GM19467 (cell line): Measurements from ENCODE around the gene KLHL11.
"Not testable (repeated sequence)": the region's sequence is repeated elsewhere in the genome, so short reads cannot be mapped to it uniquely, and the experiment has no call there.

Experiments
- ATAC-seq: cut with Tn5 transposase; IDR thresholded peaks from one replicate; pipeline ENCODE4 v1.9.1; 2021; ENCODE audit warnings: mild to moderate bottlenecking, moderate library complexity; ENCODE audit not compliant: unreplicated experiment

The KLHL11 gene

DNA sequence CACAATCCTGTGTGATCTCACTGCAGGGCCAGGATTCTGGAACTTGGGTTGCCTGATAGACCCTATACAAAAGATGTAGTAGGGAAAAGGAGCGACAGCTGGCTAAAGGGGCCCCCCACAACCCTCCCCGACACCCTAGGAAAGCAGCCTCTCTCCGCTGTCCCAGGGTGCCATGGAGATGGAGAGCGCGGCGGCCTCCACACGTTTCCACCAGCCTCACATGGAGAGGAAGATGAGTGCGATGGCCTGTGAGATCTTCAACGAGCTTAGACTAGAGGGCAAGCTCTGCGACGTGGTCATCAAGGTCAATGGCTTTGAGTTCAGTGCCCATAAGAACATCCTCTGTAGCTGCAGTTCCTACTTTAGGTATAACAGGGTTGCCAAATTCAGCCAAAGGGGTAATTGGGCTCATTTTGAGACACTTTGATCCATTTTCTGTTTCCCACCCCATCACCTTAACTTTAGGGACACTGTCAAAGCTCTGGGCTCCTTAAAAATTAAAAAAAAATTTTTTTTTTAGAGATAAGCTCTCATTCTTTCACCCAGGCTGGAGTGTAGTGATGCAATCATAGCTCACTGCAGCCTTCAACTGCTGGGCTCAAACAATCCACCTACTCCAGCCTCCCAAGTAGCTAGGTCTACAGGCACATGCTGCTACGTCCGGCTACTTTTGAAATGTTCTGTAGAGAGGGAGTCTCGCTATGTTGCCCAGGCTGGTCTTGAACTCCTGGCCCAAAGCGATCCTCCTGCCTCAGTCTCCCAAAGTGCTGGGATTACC lies 27.3 kb downstream of the KLHL11 start, which contains the start of gene KLHL10:
KLHL10 (plus strand) TSS at position 65 of the 778 bp plus-strand sequence; CDS start at position 173, 108 bp downstream.
- no peak for ATAC-seq

DNA sequence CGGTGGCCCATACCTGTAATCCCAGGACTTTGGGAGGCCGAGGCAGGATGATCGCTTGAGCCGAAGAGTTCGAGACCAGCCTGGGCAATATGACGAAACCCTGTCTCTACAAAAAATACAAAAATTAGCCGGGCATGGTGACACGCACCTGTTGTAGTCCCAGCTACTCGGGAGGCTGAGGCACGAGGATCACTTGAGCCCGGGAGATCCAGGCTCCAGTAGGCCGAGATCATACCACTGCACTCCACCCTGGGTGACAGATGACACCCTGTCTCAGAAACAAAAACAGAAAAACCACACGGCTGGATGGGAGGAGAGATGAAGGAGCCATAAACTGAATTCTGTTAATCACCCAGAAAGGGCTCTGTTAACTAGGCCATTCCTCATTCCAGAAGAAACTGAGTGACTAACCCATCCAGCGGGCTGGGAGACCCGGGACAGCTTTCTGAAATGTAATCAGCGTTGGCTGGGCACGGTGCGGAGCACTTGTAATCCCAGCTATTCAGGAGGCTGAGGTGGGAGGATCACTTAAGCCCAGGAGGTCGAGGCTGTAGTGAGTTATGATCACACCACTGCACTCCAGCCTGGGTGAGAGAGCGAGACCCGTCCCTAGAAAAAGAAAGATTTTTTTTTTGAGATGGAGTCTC lies 28.6 kb downstream of the KLHL11 start:
- ATAC-seq: no peak

DNA sequence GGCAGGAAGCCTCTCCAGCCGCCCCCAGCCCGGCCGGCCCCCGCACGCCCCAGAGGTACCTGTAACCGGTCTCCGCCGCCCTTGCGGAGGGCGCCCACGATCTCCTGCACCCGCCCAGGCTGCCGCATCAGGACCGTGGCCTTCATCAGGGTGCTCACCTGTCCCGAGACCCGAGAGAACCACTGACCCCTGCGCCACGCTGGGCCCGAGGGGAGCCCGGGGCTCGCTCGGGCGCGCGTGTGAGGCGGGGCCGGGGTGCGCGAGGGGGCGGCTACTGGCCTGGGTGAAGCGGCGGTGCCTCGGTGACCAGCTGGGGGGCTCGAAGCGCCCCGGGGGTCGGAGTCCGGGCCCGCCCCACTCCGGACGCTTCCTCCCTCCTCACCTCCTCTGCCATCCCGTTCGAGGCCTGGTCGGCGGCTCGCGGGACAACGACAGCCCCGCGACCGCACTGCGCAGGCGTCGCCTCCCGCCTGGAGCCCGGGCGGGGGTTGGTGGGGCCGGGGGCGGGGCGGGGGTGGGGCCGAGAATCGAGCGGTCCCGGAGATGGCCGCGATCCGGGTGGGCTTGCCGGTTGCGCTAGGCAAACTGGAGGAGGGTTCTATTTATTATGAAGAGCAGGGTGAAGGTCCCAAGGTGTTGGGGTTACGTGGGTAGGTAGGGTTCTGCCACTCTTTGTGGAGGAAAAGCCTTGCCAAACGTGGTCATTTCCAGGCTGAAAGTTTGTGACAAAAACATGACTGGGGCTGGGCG lies 29.2 kb downstream of the KLHL11 start, which contains the start of gene NT5C3B:
NT5C3B (minus strand) TSS at position 433 of the 750 bp plus-strand sequence; CDS start at position 394, 39 bp downstream.
- ATAC-seq: peak; percentile 58

DNA sequence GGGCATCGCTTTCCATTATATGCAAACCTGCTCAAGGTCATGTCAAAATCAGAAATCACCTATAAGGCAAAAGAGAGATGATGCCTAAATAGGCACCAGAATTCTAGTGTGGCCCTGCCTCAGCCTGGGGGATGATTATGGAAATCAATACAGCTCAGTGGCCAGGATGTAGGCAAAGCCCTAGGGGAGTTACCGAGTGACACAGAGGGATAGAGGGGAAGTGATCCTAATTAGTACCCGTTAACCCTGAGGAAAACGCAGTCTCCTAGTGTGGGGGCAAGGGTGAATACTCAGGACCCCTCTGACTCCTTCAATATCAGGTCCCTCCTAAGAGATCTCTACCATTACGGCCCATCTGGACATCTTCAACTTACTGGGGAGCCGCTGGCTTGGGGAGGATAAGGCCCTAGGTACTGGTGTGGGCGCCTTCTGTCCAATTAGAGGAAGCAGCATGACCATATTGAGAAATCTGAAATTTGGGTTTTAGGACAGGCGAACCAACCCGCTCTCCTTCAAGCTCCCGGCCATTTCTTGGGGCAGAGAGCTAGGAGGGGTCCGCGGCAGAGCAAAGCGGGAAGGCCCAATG lies 29.9 kb downstream of the KLHL11 start:
- ATAC-seq: peak; percentile 15

DNA sequence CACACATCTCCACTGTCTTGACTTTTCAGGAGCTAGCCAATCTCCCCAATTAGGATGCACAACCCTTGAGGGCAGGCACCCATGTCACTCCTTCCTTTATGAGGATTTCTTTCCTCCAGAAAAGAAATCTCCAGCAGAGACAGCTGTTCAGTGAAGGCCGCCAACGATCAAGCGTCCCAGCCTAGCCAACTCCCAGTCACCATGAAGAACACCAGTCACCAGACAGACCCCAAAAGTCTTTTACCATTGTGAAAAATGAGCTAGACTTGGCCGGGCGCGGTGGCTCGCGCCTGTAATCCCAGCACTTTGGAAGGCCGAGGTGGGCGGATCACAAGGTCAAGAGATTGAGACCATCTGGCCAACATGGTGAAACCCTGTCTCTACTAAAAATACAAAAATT lies 35.3 kb downstream of the KLHL11 start:
- ATAC-seq: not testable (repeated sequence)

DNA sequence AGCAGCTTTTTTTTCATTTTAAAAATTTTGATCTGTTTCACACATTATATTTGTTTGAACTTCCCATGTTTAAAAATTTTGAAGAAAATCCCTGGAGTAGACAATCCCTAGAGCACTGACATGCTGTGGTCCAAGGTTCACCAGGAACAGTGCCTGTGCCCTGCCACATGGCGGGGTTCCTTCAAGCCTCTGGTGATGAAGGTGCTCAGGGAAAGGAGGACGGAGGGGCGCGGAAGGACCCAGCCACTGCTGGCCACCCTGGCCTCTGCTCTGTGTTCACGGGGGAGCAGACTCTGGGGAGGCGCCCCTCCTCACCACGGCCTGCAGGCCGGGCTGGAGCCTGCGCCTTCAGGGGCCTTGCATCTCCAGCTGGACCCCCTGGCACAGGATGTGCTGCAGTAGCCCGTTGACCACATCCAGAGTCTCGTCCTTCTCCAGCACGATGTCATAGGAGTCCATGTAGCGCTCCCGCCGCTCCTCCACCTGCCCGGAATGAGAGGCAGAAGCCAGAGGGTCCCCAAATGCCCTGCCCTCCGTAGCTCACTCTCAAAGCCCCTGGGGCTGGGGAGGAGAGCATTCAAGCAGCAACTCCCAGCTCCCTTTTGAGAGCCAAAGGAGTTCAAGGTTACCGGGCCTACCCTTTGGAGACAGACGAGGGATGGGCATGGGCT lies 39.9 kb downstream of the KLHL11 start:
- no peak for ATAC-seq

DNA sequence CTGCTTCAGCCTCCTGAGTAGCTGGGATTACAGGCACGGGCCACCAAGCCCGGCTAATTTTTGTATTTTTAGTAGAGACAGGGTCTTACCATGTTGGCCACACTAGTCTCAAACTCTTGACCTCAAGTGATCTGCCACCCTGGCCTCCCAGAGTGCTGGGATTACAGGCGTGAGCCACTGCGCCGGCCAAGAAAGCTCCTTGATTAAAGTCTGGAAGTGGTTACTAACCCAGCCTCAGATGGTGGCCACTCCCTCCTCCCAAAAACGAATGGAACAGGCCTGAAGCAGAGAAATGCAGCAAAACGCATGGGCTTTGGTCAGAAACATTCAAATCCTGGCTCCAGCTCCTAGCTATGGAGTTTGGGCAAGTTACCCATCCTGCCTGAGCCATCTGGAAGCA lies 41.1 kb downstream of the KLHL11 start:
- no peak for ATAC-seq

DNA sequence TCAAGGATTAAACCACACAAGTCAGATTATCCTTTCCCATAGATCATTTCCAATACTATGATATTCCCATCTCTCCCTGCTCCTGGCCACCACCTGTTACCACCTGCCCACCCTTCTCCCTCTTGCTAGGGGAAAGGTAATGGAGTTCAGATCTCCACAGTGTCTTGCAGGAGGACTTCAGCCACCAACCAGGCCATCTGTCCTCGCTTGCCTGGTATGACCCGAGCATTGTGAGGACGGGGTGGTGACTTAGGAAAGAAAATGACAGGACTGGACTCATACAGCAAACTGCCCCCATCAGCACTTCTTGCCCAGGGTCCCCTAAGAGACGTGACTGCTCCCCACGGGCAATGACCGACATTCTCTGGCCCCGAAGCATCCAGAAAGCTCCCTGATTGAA lies 41.6 kb downstream of the KLHL11 start:
- no peak for ATAC-seq

DNA sequence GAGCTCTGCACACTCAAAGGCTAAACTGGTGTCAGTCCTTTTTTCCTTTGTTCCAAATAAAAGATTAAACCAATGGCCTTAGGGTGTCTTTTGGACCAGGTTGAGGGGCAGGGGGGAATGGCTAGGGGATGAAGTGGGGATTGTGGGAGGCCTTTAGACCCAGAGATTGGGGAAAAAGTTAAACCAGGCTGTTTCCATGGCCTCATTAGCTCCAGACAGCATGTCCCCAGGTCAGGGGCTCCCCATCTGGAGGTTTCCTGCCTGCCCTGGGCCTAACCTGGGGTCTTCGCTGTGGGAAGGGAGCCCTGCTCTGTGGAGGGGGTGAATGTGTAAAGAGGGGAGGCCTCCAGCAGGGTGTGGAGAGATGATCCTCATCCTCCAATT lies 42.1 kb downstream of the KLHL11 start:
- no peak for ATAC-seq

DNA sequence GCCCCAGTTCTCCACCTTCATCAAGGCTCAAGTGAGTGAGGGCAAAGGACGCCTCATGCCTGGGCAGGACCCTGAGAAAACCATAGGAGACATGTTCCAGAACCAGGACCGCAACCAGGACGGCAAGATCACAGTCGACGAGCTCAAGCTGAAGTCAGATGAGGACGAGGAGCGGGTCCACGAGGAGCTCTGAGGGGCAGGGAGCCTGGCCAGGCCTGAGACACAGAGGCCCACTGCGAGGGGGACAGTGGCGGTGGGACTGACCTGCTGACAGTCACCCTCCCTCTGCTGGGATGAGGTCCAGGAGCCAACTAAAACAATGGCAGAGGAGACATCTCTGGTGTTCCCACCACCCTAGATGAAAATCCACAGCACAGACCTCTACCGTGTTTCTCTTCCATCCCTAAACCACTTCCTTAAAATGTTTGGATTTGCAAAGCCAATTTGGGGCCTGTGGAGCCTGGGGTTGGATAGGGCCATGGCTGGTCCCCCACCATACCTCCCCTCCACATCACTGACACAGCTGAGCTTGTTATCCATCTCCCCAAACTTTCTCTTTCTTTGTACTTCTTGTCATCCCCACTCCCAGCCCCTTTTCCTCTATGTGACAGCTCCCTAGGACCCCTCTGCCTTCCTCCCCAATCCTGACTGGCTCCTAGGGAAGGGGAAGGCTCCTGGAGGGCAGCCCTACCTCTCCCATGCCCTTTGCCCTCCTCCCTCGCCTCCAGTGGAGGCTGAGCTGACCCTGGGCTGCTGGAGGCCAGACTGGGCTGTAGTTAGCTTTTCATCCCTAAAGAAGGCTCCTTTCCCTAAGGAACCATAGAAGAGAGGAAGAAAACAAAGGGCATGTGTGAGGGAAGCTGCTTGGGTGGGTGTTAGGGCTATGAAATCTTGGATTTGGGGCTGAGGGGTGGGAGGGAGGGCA lies 42.7 kb downstream of the KLHL11 start:
- ATAC-seq: no peak

DNA sequence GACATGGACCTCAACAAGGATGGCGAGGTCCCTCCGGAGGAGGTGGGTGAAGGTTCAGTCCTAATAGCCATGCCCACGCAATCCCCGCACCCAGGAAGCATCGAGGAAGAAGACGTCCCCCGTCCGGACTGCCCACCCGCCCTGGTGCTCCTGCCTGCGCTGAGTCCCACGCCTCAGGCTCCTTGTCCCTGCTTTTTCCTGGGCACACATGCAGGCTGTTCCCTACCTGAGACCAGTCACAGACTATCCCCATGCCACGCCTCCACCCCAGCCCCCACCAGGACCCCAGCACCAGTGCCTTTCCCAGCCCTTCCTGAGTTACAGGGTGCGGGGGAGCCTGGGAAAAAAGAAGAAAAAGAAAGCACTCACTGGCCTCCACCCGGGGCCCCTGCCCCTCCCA lies 43.4 kb downstream of the KLHL11 start:
- no peak for ATAC-seq

DNA sequence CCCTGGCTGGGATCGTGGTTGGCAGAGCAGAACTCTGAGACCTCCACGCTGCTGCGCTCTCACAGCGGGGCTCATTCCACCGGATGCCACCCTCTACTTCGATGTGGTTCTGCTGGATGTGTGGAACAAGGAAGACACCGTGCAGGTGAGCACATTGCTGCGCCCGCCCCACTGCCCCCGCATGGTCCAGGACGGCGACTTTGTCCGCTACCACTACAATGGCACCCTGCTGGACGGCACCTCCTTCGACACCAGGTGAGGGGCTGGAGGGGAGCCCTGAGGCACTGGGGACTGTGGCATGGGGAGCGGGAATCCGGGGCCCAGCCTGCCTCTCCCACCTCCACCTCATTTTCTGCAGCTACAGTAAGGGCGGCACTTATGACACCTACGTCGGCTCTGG lies 47.2 kb downstream of the KLHL11 start:
- ATAC-seq: no peak

DNA sequence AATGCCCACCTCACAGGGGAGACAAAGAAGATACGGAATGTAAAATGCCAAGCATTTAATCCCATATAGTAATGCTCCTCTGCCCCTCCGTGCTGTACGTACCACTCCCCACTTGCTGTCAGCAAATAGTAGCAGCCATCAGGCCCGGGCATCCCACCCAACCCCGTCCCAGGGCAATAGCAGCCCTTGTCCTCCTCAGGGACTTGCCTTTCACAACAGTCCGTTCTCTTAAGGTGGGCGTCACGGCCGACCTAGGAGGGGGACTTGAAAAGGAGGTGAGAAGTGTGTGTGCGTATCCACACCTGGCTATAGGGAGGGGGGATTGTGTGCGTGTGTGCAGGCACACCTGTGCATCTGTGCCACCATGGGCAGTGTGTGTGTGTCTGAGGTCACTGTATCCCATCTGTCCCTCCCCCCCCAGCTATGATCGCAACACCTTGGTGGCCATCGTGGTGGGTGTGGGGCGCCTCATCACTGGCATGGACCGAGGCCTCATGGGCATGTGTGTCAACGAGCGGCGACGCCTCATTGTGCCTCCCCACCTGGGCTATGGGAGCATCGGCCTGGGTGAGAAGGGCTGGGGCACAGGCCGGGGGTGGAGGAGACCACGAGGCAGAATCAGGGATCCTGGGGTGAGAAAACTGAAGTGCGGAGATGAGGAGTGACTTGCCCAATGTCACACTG lies 48.4 kb downstream of the KLHL11 start:
- ATAC-seq: no peak

DNA sequence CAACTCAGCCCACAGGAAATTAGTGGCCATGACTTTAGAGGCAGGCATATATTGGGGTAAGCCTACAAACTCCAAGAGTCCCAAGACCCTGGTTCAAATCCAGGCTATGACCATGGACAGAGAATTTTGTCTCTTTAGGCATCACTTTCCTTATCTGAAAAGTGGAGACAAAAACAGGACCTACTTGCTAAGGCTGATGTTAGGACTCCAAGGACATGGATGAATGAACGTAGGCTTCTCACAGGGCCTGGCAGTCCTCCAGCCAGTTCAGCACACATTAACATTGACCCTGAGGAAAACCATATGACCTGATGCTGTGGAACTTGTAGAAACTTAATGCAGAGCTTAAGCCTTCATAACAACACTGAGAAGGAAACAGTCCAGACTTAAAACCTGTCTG lies 51.0 kb downstream of the KLHL11 start:
- ATAC-seq: no peak

DNA sequence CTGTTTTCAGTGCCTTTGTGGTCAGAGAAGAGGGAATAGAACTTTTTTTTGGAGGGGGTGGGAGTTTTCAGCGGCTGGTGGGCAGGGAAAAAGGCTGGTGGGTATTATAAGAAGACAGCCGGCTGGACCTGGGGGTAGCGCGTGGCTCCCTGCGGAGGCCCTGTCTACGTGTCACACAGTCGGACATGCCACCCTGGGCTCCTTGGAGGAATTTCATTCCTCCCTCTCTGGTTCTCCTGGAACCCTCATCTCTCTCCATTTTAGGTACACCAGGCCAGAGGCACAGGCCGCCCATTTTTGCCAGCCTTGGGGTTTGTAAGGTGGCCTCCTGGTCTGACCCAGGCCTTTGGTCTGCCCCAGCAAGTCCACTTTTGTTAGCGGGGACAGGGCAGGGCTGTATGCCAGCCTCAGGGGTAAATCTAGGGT lies 51.5 kb downstream of the KLHL11 start:
- no peak for ATAC-seq

DNA sequence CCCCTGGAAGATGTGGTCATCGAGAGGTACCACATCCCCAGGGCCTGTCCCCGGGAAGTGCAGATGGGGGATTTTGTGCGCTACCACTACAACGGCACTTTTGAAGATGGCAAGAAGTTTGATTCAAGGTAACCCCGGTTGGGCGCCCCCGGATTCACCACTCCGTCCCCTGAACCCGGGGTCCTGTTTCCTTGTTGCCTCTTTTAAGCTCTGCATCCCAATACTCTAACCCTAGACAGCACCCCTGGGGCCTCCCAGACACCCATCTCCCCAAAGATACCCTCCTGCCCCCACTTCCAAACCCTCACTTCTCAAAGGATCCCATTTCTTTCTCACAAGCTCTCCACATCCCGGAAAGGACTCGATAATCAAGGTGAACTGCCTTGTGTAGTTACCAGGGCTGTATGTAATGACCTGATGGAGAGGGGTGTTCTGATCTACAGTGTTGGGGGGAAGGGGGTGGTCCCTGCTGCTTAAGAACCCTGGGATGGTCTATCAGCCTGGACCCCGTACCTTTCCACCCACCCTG lies 52.0 kb downstream of the KLHL11 start:
- no peak for ATAC-seq

DNA sequence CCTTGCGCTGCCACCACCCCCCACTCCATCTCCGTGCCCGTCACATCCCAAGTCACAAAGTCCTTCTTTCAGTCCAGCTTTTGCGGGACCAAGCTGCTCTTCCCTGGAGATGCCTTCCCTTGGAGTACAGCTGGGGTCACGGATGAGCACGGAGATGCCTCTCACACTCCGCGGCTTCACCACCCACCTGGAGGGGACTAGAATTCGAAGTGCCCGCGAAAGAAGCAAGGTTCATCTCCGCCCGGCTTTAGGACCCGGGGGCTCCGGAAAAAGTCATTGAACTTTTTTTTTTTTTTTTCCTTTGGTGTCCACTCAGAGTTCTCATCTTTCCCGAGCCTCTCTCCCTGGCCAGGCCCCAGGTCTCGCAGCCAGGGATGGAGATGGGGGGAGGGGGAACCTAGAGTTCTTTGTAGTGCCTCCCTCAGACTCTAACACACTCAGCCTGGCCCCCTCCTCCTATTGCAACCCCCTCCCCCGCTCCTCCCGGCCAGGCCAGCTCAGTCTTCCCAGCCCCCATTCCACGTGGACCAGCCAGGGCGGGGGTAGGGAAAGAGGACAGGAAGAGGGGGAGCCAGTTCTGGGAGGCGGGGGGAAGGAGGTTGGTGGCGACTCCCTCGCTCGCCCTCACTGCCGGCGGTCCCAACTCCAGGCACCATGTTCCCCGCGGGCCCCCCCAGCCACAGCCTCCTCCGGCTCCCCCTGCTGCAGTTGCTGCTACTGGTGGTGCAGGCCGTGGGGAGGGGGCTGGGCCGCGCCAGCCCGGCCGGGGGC lies 52.7 kb downstream of the KLHL11 start, which contains the start of gene FKBP10:
FKBP10 (plus strand) TSS at position 624 of the 771 bp plus-strand sequence; CDS start at position 655, 31 bp downstream.
- no peak for ATAC-seq
